AG09319 (cell line): ENCODE data around the gene PCDHA11.
"Not testable (repeated sequence)": the region's sequence is repeated elsewhere in the genome, so short reads cannot be mapped to it uniquely, and the experiment has no call there.

ENCODE experiments used
- DNase-seq: peaks from one replicate; pipeline ENCODE4 v3.0.0-alpha.2; 2010; ENCODE audit warnings: low read depth; ENCODE audit errors: extremely low read depth
- CTCF ChIP-seq: IDR thresholded peaks from 2 replicates; pipeline ENCODE4 v1.5.1; 2011; ENCODE audit warnings: low read depth, mild to moderate bottlenecking, inconsistent platforms, low read length, moderate library complexity

PCDHA11 gene

GRCh38 chr5:140828362-140828737 is 40.4 kb upstream of the PCDHA11 start:
- no peak for TF ChIP-seq CTCF
- DNase-seq: no peak

- not testable (repeated sequence) for DNase-seq
Measured at GRCh38 chr5:140829511-140830501, 39.0 kb upstream of the PCDHA11 start.

- DNase-seq: no peak
- no peak for TF ChIP-seq CTCF
Measured at GRCh38 chr5:140833993-140834392, 34.8 kb upstream of the PCDHA11 start, which contains the start of gene PCDHA7. PCDHA7 (plus strand) TSS chr5:140834269; CDS start chr5:140834384, 115 bp downstream.

GRCh38 chr5:140834439-140835008 is 34.2 kb upstream of the PCDHA11 start:
- DNase-seq: not testable (repeated sequence)

GRCh38 chr5:140835622-140836510 is 32.9 kb upstream of the PCDHA11 start:
- TF ChIP-seq CTCF: no peak
- DNase-seq: no peak

- peak; percentile 26 for TF ChIP-seq CTCF
- DNase-seq: no peak
Measured at GRCh38 chr5:140840978-140841962, 27.5 kb upstream of the PCDHA11 start, which contains the start of gene PCDHA8. PCDHA8 (plus strand) TSS chr5:140841187; CDS start chr5:140841322, 135 bp downstream.

GRCh38 chr5:140842798-140843733 is 25.7 kb upstream of the PCDHA11 start:
- DNase-seq: no peak
- TF ChIP-seq CTCF: no peak

GRCh38 chr5:140848139-140849102 is 20.3 kb upstream of the PCDHA11 start, which contains the start of gene PCDHA9:
PCDHA9 (plus strand) TSS chr5:140848382; CDS start chr5:140848496, 114 bp downstream.
- DNase-seq: not testable (repeated sequence)
